ENCODE results near the gene DCLRE1B.

DNA sequence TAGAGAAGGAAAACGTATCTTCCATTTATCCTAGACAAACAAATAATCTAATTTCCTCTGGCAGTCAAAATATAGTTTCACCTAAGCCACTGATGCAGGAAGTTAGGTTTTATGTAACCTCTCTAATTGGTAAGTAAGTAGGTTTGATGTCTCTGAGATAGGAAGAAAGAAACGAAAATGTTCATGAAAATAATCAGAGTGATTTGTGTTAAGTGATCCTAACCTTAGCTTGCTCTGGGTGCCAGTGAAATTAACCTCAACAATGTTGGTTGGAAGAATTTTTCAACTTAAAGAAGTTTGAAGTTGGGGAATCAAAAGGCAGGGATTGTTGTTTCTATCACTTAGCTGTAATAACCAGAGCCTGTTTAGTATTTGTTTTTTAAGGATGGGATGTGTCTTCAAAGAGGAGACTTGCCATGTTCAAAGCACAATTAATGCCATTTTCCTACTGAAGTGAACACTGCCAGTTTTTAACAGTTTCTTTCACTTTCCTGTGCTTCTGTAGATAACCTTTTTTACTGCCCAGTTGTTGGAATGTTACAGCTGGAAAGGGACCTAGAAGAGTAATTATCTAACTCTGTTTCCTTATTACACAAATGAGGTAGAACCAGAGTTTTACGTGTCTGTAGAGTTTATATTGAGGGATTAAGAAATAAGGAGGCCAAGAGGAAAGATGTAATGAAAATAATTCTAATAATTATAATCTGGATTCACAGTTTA is 42.4 kb downstream of the DCLRE1B start:
- TF ChIP-seq TOX (CRISPR knock-in tag; IDR thresholded peaks at IDR 0.05; ENCODE audit: borderline replicate concordance) (no peak), GLIS3 (CRISPR knock-in tag; IDR thresholded peaks at IDR 0.05) (no peak), ESRRG (CRISPR knock-in tag; IDR thresholded peaks at IDR 0.05) (no peak), CREB5 (CRISPR knock-in tag; IDR thresholded peaks at IDR 0.05; ENCODE audit: low read depth) (no peak), ZFP30 (CRISPR knock-in tag; IDR thresholded peaks at IDR 0.05) (no peak), ZFP3 (CRISPR knock-in tag; IDR thresholded peaks at IDR 0.05) (no peak), ZC3H10 (CRISPR knock-in tag; IDR thresholded peaks at IDR 0.05) (no peak), CSDC2 (CRISPR knock-in tag; IDR thresholded peaks at IDR 0.05) (no peak), BACH2 (CRISPR knock-in tag; IDR thresholded peaks at IDR 0.05; ENCODE audit: borderline replicate concordance) (no peak), SNAI2 (CRISPR knock-in tag; IDR thresholded peaks at IDR 0.05) (no peak), POU6F1 (CRISPR knock-in tag; IDR thresholded peaks at IDR 0.05; ENCODE audit: borderline replicate concordance, low read depth) (no peak)
- TF ChIP-seq, protein P1, sequence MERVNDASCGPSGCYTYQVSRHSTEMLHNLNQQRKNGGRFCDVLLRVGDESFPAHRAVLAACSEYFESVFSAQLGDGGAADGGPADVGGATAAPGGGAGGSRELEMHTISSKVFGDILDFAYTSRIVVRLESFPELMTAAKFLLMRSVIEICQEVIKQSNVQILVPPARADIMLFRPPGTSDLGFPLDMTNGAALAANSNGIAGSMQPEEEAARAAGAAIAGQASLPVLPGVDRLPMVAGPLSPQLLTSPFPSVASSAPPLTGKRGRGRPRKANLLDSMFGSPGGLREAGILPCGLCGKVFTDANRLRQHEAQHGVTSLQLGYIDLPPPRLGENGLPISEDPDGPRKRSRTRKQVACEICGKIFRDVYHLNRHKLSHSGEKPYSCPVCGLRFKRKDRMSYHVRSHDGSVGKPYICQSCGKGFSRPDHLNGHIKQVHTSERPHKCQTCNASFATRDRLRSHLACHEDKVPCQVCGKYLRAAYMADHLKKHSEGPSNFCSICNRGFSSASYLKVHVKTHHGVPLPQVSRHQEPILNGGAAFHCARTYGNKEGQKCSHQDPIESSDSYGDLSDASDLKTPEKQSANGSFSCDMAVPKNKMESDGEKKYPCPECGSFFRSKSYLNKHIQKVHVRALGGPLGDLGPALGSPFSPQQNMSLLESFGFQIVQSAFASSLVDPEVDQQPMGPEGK (CRISPR knock-in tag; IDR thresholded peaks at IDR 0.05; ENCODE audit: borderline replicate concordance) = no peak
- TF ChIP-seq, protein P2, sequence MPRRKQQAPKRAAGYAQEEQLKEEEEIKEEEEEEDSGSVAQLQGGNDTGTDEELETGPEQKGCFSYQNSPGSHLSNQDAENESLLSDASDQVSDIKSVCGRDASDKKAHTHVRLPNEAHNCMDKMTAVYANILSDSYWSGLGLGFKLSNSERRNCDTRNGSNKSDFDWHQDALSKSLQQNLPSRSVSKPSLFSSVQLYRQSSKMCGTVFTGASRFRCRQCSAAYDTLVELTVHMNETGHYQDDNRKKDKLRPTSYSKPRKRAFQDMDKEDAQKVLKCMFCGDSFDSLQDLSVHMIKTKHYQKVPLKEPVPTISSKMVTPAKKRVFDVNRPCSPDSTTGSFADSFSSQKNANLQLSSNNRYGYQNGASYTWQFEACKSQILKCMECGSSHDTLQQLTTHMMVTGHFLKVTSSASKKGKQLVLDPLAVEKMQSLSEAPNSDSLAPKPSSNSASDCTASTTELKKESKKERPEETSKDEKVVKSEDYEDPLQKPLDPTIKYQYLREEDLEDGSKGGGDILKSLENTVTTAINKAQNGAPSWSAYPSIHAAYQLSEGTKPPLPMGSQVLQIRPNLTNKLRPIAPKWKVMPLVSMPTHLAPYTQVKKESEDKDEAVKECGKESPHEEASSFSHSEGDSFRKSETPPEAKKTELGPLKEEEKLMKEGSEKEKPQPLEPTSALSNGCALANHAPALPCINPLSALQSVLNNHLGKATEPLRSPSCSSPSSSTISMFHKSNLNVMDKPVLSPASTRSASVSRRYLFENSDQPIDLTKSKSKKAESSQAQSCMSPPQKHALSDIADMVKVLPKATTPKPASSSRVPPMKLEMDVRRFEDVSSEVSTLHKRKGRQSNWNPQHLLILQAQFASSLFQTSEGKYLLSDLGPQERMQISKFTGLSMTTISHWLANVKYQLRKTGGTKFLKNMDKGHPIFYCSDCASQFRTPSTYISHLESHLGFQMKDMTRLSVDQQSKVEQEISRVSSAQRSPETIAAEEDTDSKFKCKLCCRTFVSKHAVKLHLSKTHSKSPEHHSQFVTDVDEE (CRISPR knock-in tag; IDR thresholded peaks at IDR 0.05) = no peak

Data from SK-N-SH treated with all-trans-retinoic acid at 6 μM for 48 hours (cell line).